PC-9 (cell line): ENCODE results near the gene ERCC2. TPM values are rescaled to one million over a fixed set of nuclear protein-coding genes. Genes with fewer than 3 reads are reported as not detected.

Experiments used
- BruUV-seq: library from RNA; stranded (reverse); fragments of 400-500 nt; replicated peaks from 2 replicates; lab custom pipeline; 2021; lab: Mats Ljungman, UMichigan
- CTCF ChIA-PET: fragments of 300-600 bp; sonication (Branson Sonifier 250); formaldehyde crosslinking; loops from one replicate; lab custom pipeline; 2022; ENCODE audit warnings: antibody characterized with exemption; lab: Charles Lee
- POLR2A ChIA-PET: fragments of 300-600 bp; sonication (Branson Sonifier 250); formaldehyde crosslinking; loops from one replicate; lab custom pipeline; 2022; ENCODE audit warnings: antibody characterized with exemption; ENCODE audit not compliant: unreplicated experiment; lab: Charles Lee
- DNase-seq, 2 experiments: peaks; one replicate each; pipeline versions ENCODE4 v3.0.0 to v3.0.0-alpha.2; 2015 to 2022; ENCODE audit warnings: mixed read lengths in 1 of 2
- H2AFZ ChIP-seq: fragments of 200-600 bp; sonication (generic); 2 replicates; pipeline ENCODE4 v1.8.1; 2017; ENCODE audit warnings: antibody characterized with exemption
- H3F3A ChIP-seq: fragments of 200-600 bp; sonication (generic); 2 replicates; pipeline ENCODE4 v1.8.1; 2017; ENCODE audit warnings: antibody characterized with exemption, mild to moderate bottlenecking, low read depth; ENCODE audit not compliant: insufficient read depth
- H3K27ac ChIP-seq: fragments of 200-600 bp; sonication (generic); 2 replicates; pipeline ENCODE4 v1.6.1; 2016; ENCODE audit warnings: mixed run types
- H3K27me3 ChIP-seq: fragments of 200-600 bp; sonication (generic); 2 replicates; pipeline ENCODE4 v1.6.1; 2016; ENCODE audit warnings: low read depth, mixed run types; ENCODE audit not compliant: insufficient read depth
- H3K36me3 ChIP-seq: fragments of 200-600 bp; sonication (generic); 2 replicates; pipeline ENCODE4 v1.6.1; 2016; ENCODE audit warnings: low read depth, mixed run types
- H3K4me1 ChIP-seq: fragments of 200-600 bp; sonication (generic); replicated peaks from 2 replicates; pipeline ENCODE4 v1.6.1; 2016; ENCODE audit warnings: mixed run types; ENCODE audit not compliant: insufficient read depth
- H3K4me2 ChIP-seq: fragments of 200-600 bp; sonication (generic); 2 replicates; pipeline ENCODE4 v1.6.1; 2017; ENCODE audit warnings: mixed run types
- H3K4me3 ChIP-seq: fragments of 200-600 bp; sonication (generic); 2 replicates; pipeline ENCODE4 v1.6.1; 2016; ENCODE audit warnings: mixed run types
- H3K79me2 ChIP-seq: fragments of 200-600 bp; sonication (generic); 2 replicates; pipeline ENCODE4 v1.6.1; 2017; ENCODE audit warnings: low read depth, mixed run types
- H3K9me2 ChIP-seq: fragments of 200-600 bp; sonication (generic); 2 replicates; pipeline ENCODE4 v1.8.1; 2017; ENCODE audit warnings: mild to moderate bottlenecking; ENCODE audit not compliant: insufficient read depth
- H3K9me3 ChIP-seq: fragments of 200-600 bp; sonication (generic); 2 replicates; pipeline ENCODE4 v1.8.1; 2016; ENCODE audit warnings: low read depth; ENCODE audit not compliant: insufficient read depth
- H4K20me1 ChIP-seq: fragments of 200-600 bp; sonication (generic); 2 replicates; pipeline ENCODE4 v1.8.1; 2017; ENCODE audit not compliant: insufficient read depth
- CTCF ChIP-seq: fragments of 200-600 bp; sonication (generic); conservative IDR thresholded peaks from 2 replicates; pipeline ENCODE4 v1.6.1; 2017; ENCODE audit warnings: mixed run types, antibody characterized with exemption, mild to moderate bottlenecking, moderate library complexity
- EZH2 ChIP-seq: fragments of 200-600 bp; sonication (generic); IDR thresholded peaks from 2 replicates; pipeline ENCODE4 v1.8.0; 2017; ENCODE audit warnings: antibody characterized with exemption, low read depth
- intact Hi-C: fragments of 100-400 bp; cut with micrococcal nuclease; formaldehyde crosslinking; loops from one replicate; pipeline ENCODE4 v1.10.0; 2022; ENCODE audit not compliant: unreplicated experiment
- total RNA-seq: library from RNA; stranded (reverse); gene quantifications from 2 replicates; pipeline ENCODE4 v1.2.3, GENCODE V29; 2021

ERCC2 gene
- total RNA-seq, 1 experiment from 2014 or later: 33.1 TPM

- POLR2A ChIA-PET: no interaction called here
- no peaks in the 10 kb centered on the region for H3K4me1 ChIP-seq
- no peak overlapping the region for H3K4me2 ChIP-seq
- DNase-seq: no peak
- no peaks in the 10 kb centered on the region for H3K9me2 ChIP-seq
- intact Hi-C loops: no loop called here
- H3K9me3 ChIP-seq: no peaks in the 10 kb centered on the region
- no peaks in the 10 kb centered on the region for H3K36me3 ChIP-seq
- H3F3A ChIP-seq: peaks cover 19% of the 10 kb centered on the region
- no peak overlapping the region for H3K4me3 ChIP-seq
- no peaks in the 10 kb centered on the region for H3K79me2 ChIP-seq
- no peaks in the 10 kb centered on the region for H3K27me3 ChIP-seq
- no peak overlapping the region for H2AFZ ChIP-seq
- BruUV-seq: no TSS peak
- CTCF ChIA-PET: no interaction called here
- H3K27ac ChIP-seq: no peak overlapping the region
- TF ChIP-seq EZH2: no peak
- no peak for TF ChIP-seq CTCF
- H4K20me1 ChIP-seq: no peaks in the 10 kb centered on the region
These were observed 65.0 kb downstream of the ERCC2 start for GRCh38 chr19:45305421-45305820.

- Histone ChIP-seq H2AFZ (no peak overlapping the region), H4K20me1 (no peaks in the 10 kb centered on the region), H3K4me1 (no peaks in the 10 kb centered on the region), H3K79me2 (no peaks in the 10 kb centered on the region), H3K9me3 (no peaks in the 10 kb centered on the region), H3K4me3 (no peak overlapping the region), H3K36me3 (no peaks in the 10 kb centered on the region), H3K4me2 (no peak overlapping the region), H3K9me2 (no peaks in the 10 kb centered on the region), H3F3A (peaks cover 18% of the 10 kb centered on the region), H3K27me3 (no peaks in the 10 kb centered on the region), H3K27ac (no peak overlapping the region)
- TF ChIP-seq EZH2 (no peak), CTCF (no peak)
- BruUV-seq: no TSS peak
- intact Hi-C loops: no loop called here
- DNase-seq: no peak
- ChIA-PET POLR2A (no interaction called here), CTCF (no interaction called here)
These were observed 65.4 kb downstream of the ERCC2 start for GRCh38 chr19:45305007-45305406.

DNA sequence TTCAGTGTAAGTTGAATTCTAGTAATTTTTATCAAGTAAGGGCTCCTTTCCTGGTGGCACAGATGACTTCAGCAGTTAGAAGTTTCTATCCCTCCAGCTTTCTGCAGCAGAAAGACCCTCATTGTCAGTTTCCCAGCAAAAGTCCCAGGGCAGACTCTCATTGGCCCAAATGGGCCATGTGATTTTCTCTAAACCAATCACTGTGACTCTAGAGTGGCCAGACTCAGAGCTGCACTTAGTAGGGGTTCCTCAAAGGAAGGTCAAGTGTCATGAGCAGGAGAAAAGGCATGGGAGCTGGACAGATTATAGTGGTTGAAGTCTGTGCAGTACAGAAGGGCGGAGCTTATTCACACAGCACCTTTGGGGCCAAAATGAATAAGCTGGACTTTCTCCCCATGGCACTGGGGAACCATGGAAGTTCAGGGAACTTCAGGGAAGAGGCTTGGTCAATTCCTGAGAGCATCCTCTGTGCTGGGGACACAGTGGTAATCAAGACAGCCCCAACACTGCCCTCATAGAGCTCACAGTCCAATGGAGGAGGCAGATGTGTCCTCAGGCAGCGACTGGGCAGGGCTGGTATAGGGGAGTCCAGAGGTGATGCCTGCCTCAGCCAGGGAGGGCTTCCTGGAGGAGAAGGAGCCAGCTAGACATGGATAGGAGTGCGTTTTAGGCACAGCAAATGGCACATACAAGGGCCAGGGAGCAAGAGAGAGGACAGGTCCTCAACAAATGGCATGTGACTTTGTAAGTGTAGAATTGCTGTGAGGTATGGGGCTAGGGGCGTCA is 66.0 kb downstream of the ERCC2 start:
- peaks cover 13% of the 10 kb centered on the region for H3F3A ChIP-seq
- no TSS peak for BruUV-seq

More for the DNA sequence above, 66.0 kb downstream of the ERCC2 start:
- Histone ChIP-seq H4K20me1 (no peaks in the 10 kb centered on the region), H3K36me3 (no peaks in the 10 kb centered on the region), H3K27me3 (no peaks in the 10 kb centered on the region), H3K4me1 (no peaks in the 10 kb centered on the region), H3K27ac (no peak overlapping the region), H3K4me2 (no peak overlapping the region), H3K79me2 (no peaks in the 10 kb centered on the region), H3K9me3 (no peaks in the 10 kb centered on the region), H3K4me3 (no peak overlapping the region), H3K9me2 (no peaks in the 10 kb centered on the region), H2AFZ (no peak overlapping the region)
- DNase-seq: no peak
- ChIA-PET CTCF (no interaction called here), POLR2A (no interaction called here)
- TF ChIP-seq CTCF (no peak), EZH2 (no peak)
- intact Hi-C loops: no loop called here
